D721Med (cell line): ENCODE measurements around the gene TMEM141.
"Not testable (repeated sequence)": the region's sequence is repeated elsewhere in the genome, so short reads cannot be mapped to it uniquely, and the experiment has no call there.

Source experiments
- DNase-seq: peaks from one replicate; pipeline ENCODE4 v3.0.0; 2011; ENCODE audit warnings: low spot score; ENCODE audit not compliant: insufficient read length
- FAIRE-seq: peaks from 2 replicates; lab custom pipeline; 2011; peaks lifted over from hg19 to GRCh38; lab: Jason Lieb, UNC
- TF ChIP-seq, protein P1 (sequence below): IDR thresholded peaks from 2 replicates; pipeline ENCODE4 v1.5.1; 2012; ENCODE audit warnings: mild to moderate bottlenecking, control low read depth; ENCODE audit not compliant: insufficient read depth; ENCODE audit errors: missing control alignments

The TMEM141 gene

DNA sequence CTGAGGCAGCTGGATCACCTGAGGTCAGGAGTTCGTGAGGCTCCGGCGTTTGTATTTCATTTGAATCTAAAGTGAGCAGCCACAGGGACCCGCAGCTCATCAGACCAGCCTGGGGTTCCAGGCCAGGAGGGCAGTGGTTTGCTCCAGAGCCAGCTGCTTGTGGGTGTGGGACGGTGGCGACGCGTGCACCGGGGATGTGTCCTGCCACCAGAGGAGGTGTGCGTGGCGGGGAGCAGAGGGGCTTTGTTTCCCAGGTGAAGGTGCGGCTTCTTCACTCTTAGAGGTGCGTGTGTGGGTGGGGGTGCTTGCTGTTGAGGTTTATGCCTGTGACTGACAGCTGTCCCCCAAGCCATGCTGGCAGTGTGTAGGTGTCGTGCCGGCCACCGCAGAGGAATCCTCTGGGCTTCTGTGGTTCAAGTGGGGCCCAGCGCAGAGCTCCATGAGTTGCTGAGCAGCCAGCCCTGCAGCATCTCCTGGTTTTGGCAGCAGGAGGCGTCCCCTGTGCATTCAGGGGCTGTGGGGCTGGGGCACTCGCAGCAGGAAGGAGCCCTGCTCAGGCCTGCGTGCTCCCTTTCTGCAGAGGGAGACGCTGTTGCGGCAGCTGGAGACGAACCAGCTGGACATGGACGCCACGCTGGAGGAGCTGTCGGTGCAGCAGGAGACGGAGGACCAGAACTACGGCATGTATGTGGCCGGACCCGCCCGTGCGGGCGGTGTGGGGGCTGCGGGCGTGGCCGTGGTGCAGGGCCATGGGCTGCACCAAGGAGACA, 44.2 kb downstream of the TMEM141 start:
- FAIRE-seq (no peak), DNase-seq (no peak)
- TF ChIP-seq, protein P1, sequence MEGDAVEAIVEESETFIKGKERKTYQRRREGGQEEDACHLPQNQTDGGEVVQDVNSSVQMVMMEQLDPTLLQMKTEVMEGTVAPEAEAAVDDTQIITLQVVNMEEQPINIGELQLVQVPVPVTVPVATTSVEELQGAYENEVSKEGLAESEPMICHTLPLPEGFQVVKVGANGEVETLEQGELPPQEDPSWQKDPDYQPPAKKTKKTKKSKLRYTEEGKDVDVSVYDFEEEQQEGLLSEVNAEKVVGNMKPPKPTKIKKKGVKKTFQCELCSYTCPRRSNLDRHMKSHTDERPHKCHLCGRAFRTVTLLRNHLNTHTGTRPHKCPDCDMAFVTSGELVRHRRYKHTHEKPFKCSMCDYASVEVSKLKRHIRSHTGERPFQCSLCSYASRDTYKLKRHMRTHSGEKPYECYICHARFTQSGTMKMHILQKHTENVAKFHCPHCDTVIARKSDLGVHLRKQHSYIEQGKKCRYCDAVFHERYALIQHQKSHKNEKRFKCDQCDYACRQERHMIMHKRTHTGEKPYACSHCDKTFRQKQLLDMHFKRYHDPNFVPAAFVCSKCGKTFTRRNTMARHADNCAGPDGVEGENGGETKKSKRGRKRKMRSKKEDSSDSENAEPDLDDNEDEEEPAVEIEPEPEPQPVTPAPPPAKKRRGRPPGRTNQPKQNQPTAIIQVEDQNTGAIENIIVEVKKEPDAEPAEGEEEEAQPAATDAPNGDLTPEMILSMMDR, result no peak

DNA sequence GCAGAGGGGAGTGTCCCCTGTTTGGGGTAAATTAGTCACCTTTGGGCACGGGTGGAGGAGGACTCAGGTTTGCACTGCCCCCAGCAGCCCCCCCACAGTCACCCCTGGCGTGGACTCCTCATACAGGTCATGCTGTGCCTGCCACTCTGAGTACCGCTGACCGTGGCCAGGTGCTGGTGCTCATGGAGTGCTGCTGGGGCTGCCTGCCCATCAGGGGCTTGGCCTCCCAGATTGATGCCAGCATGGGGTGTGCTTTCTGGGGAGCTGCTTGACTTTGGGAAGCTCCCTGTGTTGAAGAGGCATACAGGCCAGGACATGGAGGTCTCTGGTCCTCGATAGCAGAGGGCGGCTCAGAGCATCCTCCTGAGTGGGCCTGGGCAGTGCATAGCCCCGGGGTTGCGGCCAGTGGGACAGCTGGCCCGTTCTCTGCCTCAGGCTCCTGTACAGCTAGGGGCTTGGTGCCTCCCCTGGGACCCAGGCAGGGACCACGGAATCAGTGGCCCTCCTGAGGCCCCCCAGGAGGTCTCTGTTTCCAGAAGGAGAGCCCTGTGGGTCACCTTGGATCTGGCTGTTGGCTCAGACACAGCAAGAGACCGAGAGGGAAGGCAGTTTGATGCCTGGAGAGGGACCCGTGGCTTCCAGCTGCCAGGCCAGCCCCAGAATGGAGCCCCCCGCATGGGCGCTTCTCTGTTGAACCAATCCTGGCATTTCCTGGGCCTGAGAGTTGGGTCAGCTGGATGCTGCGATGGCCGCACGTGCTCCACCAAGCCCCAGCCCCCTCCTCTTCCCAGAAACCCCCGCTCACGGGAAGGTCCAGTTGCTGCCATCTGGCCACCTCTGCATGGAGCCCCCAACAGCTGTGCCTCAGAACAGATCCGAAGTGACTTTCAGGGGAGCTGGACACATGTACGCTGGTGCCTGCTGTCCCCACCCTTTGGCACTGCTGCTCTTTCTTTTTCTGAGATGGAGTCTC, 45.1 kb downstream of the TMEM141 start:
- TF ChIP-seq, protein P1, result no peak
- DNase-seq (no peak), FAIRE-seq (no peak)

DNA sequence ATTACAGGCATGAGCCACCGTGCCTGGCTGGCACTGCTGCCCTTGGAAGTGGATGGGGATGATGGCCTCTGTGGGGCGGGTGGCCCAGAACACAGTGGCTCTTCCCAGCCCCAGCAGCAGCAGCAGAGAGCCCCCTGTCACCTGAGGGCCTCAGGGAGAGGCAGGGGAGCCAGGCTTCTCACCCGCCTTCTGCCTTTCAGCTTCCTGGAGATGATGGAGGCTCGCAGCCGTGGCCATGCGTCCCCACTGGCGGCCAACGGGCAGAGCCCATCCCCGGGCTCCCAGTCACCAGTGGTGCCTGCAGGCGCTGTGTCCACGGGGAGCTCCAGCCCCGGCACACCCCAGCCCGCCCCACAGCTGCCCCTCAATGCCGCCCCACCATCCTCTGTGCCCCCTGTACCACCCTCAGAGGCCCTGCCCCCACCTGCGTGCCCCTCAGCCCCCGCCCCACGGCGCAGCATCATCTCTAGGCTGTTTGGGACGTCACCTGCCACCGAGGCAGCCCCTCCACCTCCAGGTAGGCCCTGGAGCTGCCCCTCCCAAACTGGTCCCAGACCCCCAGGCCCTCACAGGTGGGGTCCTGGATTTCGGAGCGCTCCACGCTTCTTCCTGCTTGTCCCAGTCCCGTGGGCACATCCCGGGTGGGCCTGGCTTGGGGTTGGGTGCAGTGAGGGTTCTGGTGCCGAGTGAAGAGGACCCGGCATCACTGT, 46.2 kb downstream of the TMEM141 start:
- TF ChIP-seq, protein P1, result no peak
- FAIRE-seq (no peak), DNase-seq (no peak)

DNA sequence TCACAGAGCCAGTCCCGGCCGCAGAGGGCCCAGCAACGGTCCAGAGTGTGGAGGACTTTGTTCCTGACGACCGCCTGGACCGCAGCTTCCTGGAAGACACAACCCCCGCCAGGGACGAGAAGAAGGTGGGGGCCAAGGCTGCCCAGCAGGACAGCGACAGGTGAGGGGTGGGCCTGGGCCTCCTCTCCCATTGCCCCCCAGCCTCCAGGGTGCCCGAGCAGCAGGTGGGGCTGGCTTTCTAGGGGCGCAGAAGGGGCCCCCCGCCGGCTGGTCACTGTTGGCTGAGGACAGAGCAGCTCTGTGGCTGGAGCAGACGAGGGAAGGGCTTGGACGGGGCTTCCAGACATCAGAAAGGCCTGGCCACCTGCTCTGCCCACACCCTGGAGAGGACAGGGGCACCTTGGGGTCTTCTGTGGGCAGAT, 46.7 kb downstream of the TMEM141 start:
- not testable (repeated sequence) for FAIRE-seq, DNase-seq

DNA sequence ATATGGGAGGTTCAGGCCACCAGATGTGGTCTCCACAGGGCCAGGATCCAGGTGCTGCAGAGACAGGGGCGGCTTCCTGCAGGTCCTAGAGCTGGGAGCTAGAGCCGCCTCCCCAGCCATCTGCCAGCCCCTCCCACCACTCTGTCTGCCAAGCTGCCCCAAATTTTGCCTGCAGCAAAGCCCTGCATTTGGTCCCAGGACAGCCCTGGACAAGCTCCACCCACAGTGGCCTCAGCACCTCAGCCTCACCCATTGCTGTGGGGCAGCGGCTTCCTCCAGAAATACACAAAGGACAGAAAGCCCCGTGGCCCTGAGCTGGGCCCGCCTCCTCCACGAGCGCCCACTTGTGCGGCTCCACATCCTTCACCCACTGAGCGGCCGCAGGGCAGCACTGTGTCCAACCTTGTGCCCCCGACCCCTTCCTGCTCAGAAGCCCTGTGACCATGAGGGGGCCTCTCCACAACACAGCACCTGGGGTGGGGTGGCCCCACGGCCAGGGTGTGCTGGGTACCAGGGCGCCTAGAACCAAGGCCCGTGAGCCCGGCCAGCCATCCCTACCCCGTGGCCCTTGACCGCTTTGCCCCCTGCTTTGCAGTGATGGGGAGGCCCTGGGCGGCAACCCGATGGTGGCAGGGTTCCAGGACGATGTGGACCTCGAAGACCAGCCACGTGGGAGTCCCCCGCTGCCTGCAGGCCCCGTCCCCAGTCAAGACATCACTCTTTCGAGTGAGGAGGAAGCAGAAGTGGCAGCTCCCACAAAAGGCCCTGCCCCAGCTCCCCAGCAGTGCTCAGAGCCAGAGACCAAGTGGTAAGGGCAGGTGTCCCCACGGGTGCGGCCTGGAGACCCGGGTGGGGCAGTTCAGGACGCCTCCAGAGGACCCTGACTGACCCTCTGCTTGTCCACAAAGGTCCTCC, 47.4 kb downstream of the TMEM141 start:
- no peak for FAIRE-seq
- DNase-seq, result no peak
- TF ChIP-seq, protein P1, result no peak

DNA sequence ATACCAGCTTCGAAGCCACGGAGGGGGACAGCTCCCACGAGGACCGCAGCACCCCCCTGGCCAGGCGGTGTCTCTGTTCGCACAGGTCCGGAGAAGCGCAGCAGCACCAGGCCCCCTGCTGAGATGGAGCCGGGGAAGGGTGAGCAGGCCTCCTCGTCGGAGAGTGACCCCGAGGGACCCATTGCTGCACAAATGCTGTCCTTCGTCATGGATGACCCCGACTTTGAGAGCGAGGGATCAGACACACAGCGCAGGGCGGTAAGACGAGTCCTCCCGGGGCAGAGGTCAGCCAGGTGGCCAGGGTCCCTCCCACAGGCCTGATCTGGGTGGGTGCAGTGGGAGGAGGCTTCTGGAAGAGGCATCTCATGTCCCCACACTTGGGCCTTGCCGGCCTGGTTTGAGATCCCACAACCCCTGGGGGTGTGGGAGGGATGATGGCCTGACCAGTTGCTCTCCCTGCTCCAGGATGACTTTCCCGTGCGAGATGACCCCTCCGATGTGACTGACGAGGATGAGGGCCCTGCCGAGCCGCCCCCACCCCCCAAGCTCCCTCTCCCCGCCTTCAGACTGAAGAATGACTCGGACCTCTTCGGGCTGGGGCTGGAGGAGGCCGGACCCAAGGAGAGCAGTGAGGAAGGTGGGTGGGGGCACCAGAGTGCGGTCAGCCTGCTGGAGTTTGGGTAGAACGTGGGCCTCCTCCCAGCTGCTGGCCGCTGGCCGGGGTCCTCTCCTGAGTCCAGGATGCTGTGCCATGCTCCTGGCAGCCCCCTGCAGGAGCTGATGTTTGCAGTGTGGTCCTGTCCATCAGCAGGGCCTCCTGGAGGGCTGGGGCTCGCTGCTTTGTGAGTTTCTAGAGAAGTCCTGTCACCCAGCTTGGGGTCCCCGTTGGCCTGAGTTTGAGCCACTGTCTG, 48.3 kb downstream of the TMEM141 start:
- TF ChIP-seq, protein P1, result no peak

More for the DNA sequence above, 48.3 kb downstream of the TMEM141 start:
- DNase-seq (no peak), FAIRE-seq (no peak)
